ENCODE data around the gene TCEAL5.
A peak's percentile ranks its signal among the peaks of the same experiment; 100 is the strongest.
"Not testable (repeated sequence)": the region's sequence is repeated elsewhere in the genome, so short reads cannot be mapped to it uniquely, and the experiment has no call there.

Gene TCEAL5, protein sequence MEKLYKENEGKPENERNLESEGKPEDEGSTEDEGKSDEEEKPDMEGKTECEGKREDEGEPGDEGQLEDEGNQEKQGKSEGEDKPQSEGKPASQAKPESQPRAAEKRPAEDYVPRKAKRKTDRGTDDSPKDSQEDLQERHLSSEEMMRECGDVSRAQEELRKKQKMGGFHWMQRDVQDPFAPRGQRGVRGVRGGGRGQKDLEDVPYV

DNA sequence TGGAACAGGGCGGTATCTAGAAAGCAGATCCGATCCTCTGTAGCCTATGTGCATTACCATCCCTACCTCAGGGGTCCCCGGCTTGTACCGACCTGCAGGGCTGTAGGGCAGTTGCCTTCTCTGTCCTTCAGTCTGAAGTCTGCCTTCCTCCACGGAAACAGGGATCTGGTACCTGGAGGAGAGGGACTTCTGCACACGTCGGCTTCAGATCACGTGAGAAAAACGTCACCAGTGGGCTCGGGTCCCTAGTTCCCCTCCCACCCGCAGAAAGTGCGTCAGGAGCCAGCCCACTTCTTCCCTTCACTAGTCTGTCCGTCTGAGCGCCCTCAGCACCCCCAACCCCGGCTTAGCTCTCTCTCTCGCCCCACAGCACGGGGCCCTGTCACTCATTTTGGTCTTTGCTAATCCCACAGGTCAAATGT lies at the start of gene TCEAL5:
TSS of gene TCEAL5 (minus strand) at position 170 of the 422 bp plus-strand sequence. CDS start 2,187 bp downstream, outside the sequence.
- Histone ChIP-seq H3K27me3 (ENCODE audit: insufficient read depth, poor library complexity, severe bottlenecking) (peaks cover 10% of the 10 kb centered on the region), H3K27ac (ENCODE audit: poor library complexity, severe bottlenecking) (no peak within 1 kb of the TSS), H3K36me3 (ENCODE audit: low read depth) (no peaks in the 10 kb centered on the region), H3K4me1 (ENCODE audit: insufficient read depth, poor library complexity, severe bottlenecking) (no peaks in the 10 kb centered on the region), H3K4me3 (ENCODE audit: severe bottlenecking) (no peak within 1 kb of the TSS), H3K9me3 (ENCODE audit: severe bottlenecking) (no peaks in the 10 kb centered on the region)
- TF ChIP-seq, protein P1, sequence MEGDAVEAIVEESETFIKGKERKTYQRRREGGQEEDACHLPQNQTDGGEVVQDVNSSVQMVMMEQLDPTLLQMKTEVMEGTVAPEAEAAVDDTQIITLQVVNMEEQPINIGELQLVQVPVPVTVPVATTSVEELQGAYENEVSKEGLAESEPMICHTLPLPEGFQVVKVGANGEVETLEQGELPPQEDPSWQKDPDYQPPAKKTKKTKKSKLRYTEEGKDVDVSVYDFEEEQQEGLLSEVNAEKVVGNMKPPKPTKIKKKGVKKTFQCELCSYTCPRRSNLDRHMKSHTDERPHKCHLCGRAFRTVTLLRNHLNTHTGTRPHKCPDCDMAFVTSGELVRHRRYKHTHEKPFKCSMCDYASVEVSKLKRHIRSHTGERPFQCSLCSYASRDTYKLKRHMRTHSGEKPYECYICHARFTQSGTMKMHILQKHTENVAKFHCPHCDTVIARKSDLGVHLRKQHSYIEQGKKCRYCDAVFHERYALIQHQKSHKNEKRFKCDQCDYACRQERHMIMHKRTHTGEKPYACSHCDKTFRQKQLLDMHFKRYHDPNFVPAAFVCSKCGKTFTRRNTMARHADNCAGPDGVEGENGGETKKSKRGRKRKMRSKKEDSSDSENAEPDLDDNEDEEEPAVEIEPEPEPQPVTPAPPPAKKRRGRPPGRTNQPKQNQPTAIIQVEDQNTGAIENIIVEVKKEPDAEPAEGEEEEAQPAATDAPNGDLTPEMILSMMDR (IDR thresholded peaks at IDR 0.05; ENCODE audit: poor library complexity, severe bottlenecking): no peak
- DNase-seq (ENCODE audit: low spot score) (no peak), ATAC-seq (ENCODE audit: low read depth) (no peak)

DNA sequence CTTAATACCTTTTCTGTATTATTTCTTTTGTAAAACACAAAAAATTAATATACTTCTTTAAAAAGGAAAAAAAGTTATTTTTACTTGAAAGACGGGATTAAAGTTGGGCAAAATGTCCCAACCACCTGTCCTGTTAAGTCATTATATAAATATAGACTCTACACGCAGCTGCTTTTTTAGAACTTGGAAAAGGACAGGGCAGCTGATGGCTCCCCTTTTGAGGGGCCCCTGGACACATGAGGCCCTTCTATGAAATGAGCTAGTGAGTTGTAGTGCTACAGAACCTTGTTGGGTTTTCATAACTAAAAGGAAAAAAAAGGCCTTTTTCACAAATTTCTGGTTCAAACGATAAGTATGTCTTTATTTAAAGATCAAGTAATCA lies 34.8 kb upstream of the TCEAL5 start:
- TF ChIP-seq, protein P1 (IDR thresholded peaks at IDR 0.05; ENCODE audit: poor library complexity, severe bottlenecking): no peak
- Histone ChIP-seq H3K36me3 (ENCODE audit: low read depth) (no peaks in the 10 kb centered on the region), H3K27me3 (ENCODE audit: insufficient read depth, poor library complexity, severe bottlenecking) (no peaks in the 10 kb centered on the region), H3K4me3 (ENCODE audit: severe bottlenecking) (peak overlapping the region; percentile 65), H3K9me3 (ENCODE audit: severe bottlenecking) (no peaks in the 10 kb centered on the region), H3K4me1 (ENCODE audit: insufficient read depth, poor library complexity, severe bottlenecking) (no peaks in the 10 kb centered on the region), H3K27ac (ENCODE audit: poor library complexity, severe bottlenecking) (no peak overlapping the region)
- DNase-seq (ENCODE audit: low spot score) (no peak), ATAC-seq (ENCODE audit: low read depth) (no peak)

DNA sequence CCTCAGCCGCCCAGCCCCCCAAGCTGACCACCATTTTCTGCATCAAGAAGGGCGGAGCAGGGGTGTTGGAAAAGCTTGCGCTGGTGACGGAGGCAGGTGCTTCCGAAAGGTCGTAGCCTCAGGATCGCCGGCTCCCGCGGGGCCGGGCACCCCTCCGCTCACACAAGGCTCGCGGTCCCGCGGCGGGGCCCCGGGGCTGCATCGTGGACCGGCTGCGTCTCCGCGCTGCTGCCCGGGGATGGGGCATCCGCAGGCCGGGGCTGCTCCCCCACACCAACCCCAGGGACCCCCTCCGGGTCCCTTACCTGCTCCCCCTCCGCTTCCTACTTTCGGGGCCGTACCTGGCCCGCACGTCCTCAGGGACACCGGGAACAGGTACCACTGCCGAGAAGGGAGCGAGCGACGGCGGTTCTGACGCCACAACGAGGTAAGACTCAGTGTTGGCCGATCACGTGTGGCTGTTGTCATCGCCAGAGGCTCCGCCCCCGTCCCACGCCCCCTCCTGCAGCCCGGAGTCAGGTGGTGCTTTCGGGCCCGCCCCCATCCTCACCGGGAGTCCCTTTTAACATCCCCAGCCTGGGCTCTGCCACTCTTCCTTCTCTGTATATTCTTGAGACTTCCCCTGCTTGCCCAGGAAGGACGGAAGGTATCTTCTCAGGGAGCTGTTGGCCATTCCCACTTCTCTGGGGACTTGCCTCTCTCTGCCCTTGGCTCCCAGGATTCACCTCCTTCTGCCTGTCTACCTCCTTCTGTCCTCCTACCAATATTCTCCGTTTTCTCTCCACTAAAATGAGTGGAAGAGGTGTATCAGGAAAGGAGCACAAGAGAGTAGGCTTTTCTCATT lies 34.2 kb upstream of the TCEAL5 start, which contains the start of gene BEX2:
TSS of gene BEX2 (minus strand) at position 436 of the 844 bp plus-strand sequence. CDS start 1,014 bp downstream, outside the sequence.
- H3K27me3 ChIP-seq (ENCODE audit: insufficient read depth, poor library complexity, severe bottlenecking): no peaks in the 10 kb centered on the region
- peak within 1 kb of the TSS; percentile 65 for H3K4me3 ChIP-seq (ENCODE audit: severe bottlenecking)
- H3K9me3 ChIP-seq (ENCODE audit: severe bottlenecking): no peaks in the 10 kb centered on the region
- TF ChIP-seq, protein P1 (IDR thresholded peaks at IDR 0.05; ENCODE audit: poor library complexity, severe bottlenecking): no peak
- no peak within 1 kb of the TSS for H3K27ac ChIP-seq (ENCODE audit: poor library complexity, severe bottlenecking)
- ATAC-seq (ENCODE audit: low read depth) (peak; percentile 98), DNase-seq (ENCODE audit: low spot score) (peak; percentile 61)
- H3K4me1 ChIP-seq (ENCODE audit: insufficient read depth, poor library complexity, severe bottlenecking): no peaks in the 10 kb centered on the region
- H3K36me3 ChIP-seq (ENCODE audit: low read depth): no peaks in the 10 kb centered on the region

DNA sequence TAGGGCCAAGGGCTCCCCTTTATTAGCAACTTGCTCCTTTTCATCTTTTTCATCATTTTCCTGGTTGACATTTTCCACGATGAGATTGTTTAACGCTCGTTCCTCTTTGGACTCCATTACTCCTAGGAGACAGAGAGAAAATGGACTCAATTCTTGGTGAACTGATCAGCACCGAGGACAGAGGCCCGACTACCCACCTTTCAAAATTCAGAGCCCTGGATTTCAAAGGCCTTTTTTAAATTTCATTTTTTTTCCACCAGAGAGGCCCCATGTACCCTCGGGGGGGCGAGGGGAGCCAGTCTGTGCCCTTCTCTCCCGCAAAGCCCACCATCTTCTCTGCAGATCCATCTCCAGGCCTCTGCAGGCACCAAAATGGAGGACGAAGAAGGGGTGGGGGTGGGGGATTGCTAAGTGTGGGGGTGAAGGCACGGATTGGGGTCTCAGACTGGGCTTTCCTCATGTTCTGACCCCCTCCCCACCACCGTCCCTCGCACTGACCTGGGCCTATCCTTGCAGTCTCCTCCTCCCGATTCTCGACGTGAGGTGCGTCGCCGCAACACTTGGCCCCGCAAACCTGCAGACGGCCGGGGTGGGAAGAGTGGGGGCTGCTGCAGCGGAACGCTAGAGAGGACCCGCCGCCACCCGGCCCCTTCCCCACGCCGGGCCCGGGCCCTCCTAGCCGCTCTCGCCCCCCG lies 33.5 kb upstream of the TCEAL5 start:
- H3K27ac ChIP-seq (ENCODE audit: poor library complexity, severe bottlenecking): no peak overlapping the region
- H3K4me3 ChIP-seq (ENCODE audit: severe bottlenecking): peak overlapping the region; percentile 65
- TF ChIP-seq, protein P1 (IDR thresholded peaks at IDR 0.05; ENCODE audit: poor library complexity, severe bottlenecking): no peak
- H3K27me3 ChIP-seq (ENCODE audit: insufficient read depth, poor library complexity, severe bottlenecking): no peaks in the 10 kb centered on the region
- H3K9me3 ChIP-seq (ENCODE audit: severe bottlenecking): no peaks in the 10 kb centered on the region
- no peaks in the 10 kb centered on the region for H3K36me3 ChIP-seq (ENCODE audit: low read depth)
- ATAC-seq (ENCODE audit: low read depth) (no peak), DNase-seq (ENCODE audit: low spot score) (no peak)
- no peaks in the 10 kb centered on the region for H3K4me1 ChIP-seq (ENCODE audit: insufficient read depth, poor library complexity, severe bottlenecking)

DNA sequence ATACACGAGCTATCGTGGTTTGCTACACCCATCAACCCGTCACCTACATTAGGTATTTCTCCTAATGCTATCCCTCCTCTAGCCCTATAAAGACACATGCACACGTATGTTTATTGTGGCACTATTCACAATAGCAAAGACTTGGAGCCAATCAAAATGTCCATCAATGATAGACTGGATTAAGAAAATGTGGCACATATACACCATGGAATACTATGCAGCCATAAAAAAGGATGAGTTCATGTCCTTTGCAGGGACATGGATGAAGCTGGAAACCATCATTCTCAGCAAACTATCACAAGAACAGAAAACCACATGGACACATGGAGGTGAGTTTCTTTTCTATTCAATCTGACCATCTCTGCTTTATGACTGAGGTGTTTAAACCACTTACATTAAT lies 29.1 kb upstream of the TCEAL5 start:
- not testable (repeated sequence) for H3K27me3 ChIP-seq (ENCODE audit: insufficient read depth, poor library complexity, severe bottlenecking); H3K9me3 ChIP-seq (ENCODE audit: severe bottlenecking); DNase-seq (ENCODE audit: low spot score); H3K4me1 ChIP-seq (ENCODE audit: insufficient read depth, poor library complexity, severe bottlenecking); H3K36me3 ChIP-seq (ENCODE audit: low read depth); H3K4me3 ChIP-seq (ENCODE audit: severe bottlenecking); ATAC-seq (ENCODE audit: low read depth); H3K27ac ChIP-seq (ENCODE audit: poor library complexity, severe bottlenecking)

All from RWPE2 (cell line).